Neuronal stem cell (in vitro differentiated cells): ENCODE results near the gene CPSF4L.

Experiments used
- DNase-seq: peaks from one replicate; pipeline ENCODE4 v3.0.0-alpha.2; 2013; ENCODE audit warnings: low spot score
- H2AFZ ChIP-seq: one replicate; pipeline ENCODE4 v1.6.1; 2013; ENCODE audit warnings: mild to moderate bottlenecking, low read length, inconsistent platforms
- H2AK5ac ChIP-seq: 2 replicates; pipeline ENCODE4 v1.6.1; 2013; ENCODE audit warnings: low read depth, mild to moderate bottlenecking, inconsistent platforms, low read length, moderate library complexity, mixed read lengths
- H2BK120ac ChIP-seq: 2 replicates; pipeline ENCODE4 v1.6.1; 2013; ENCODE audit warnings: low read depth, mild to moderate bottlenecking, inconsistent platforms, low read length, moderate library complexity, mixed read lengths
- H2BK12ac ChIP-seq: one replicate; pipeline ENCODE4 v1.6.1; 2013; ENCODE audit warnings: low read length, inconsistent platforms
- H2BK15ac ChIP-seq: 2 replicates; pipeline ENCODE4 v1.6.1; 2013; ENCODE audit warnings: mild to moderate bottlenecking, low read length, inconsistent platforms, mixed read lengths
- H2BK5ac ChIP-seq: one replicate; pipeline ENCODE4 v1.6.1; 2013; ENCODE audit warnings: inconsistent platforms, mild to moderate bottlenecking, low read length, moderate library complexity
- H3K14ac ChIP-seq: one replicate; pipeline ENCODE4 v1.6.1; 2013; ENCODE audit warnings: low read length, inconsistent platforms
- H3K18ac ChIP-seq: 2 replicates; pipeline ENCODE4 v1.6.1; 2013; ENCODE audit warnings: low read length, inconsistent platforms
- H3K23ac ChIP-seq: 2 replicates; pipeline ENCODE4 v1.6.1; 2013; ENCODE audit warnings: low read depth, mild to moderate bottlenecking, mixed read lengths, low read length, inconsistent platforms; ENCODE audit not compliant: poor library complexity
- H3K27ac ChIP-seq: replicated peaks from 3 replicates; pipeline ENCODE4 v1.5.1; 2013; ENCODE audit warnings: low read length, inconsistent platforms
- H3K27me3 ChIP-seq, 3 experiments: 2 replicates each; pipeline ENCODE4 v1.6.1; 2013; ENCODE audit warnings: low read length in 3 of 3, mild to moderate bottlenecking in 2 of 3, inconsistent platforms in 1 of 3, low read depth in 1 of 3, mixed read lengths in 1 of 3, moderate library complexity in 1 of 3; ENCODE audit not compliant: control insufficient read depth in 3 of 3, insufficient read depth in 3 of 3
- H3K36me3 ChIP-seq, 2 donors: replicated peaks in 1 of 2; 2 replicates each; pipeline ENCODE4 v1.6.1; 2013; ENCODE audit warnings: low read length in 2 of 2; ENCODE audit not compliant: control insufficient read depth in 2 of 2, insufficient read depth in 2 of 2
- H3K4ac ChIP-seq: 2 replicates; pipeline ENCODE4 v1.6.1; 2013; ENCODE audit warnings: inconsistent platforms, mild to moderate bottlenecking, low read length, moderate library complexity
- H3K4me1 ChIP-seq, 2 donors: 1 replicate in 1 of 2; 2 replicates in 1 of 2; pipeline ENCODE4 v1.6.1; 2013; ENCODE audit warnings: low read length in 2 of 2, low read depth in 1 of 2; ENCODE audit not compliant: control insufficient read depth in 2 of 2, insufficient read depth in 1 of 2
- H3K4me2 ChIP-seq: one replicate; pipeline ENCODE4 v1.6.1; 2013; ENCODE audit warnings: mild to moderate bottlenecking, low read length, inconsistent platforms; ENCODE audit not compliant: insufficient read depth, poor library complexity, severe bottlenecking
- H3K4me3 ChIP-seq, 2 donors: 2 replicates each; pipeline ENCODE4 v1.5.1; 2013; ENCODE audit warnings: low read length in 2 of 2, mild to moderate bottlenecking in 2 of 2, inconsistent platforms in 1 of 2, moderate library complexity in 1 of 2
- H3K79me1 ChIP-seq: one replicate; pipeline ENCODE4 v1.6.1; 2013; ENCODE audit warnings: low read depth, mild to moderate bottlenecking, inconsistent platforms, low read length, moderate library complexity
- H3K9ac ChIP-seq: one replicate; pipeline ENCODE4 v1.6.1; 2013; ENCODE audit warnings: mild to moderate bottlenecking, low read depth, low read length, inconsistent platforms; ENCODE audit not compliant: poor library complexity
- H3K9me3 ChIP-seq, 2 donors: replicated peaks in 1 of 2; 2 replicates each; pipeline versions ENCODE3 to v1.6.1; 2013; ENCODE audit warnings: low read length in 2 of 2, mild to moderate bottlenecking in 2 of 2, inconsistent platforms in 1 of 2, low read depth in 1 of 2, mixed read lengths in 1 of 2, moderate library complexity in 1 of 2; ENCODE audit not compliant: control insufficient read depth in 2 of 2, insufficient read depth in 1 of 2
- H4K8ac ChIP-seq: one replicate; pipeline ENCODE4 v1.6.1; 2013; ENCODE audit warnings: low read depth, mild to moderate bottlenecking, inconsistent platforms, low read length, moderate library complexity
- H4K91ac ChIP-seq: one replicate; pipeline ENCODE4 v1.6.1; 2013; ENCODE audit warnings: low read length, low read depth, mild to moderate bottlenecking, inconsistent platforms; ENCODE audit not compliant: poor library complexity
- WGBS, 2 donors: extraction: QIAGEN DNeasy Blood & Tissue Kit; methylation state at CpG; one replicate each; pipeline ENCODE4 v1.1.7; 2013; ENCODE audit warnings: missing lambda C conversion rate in 2 of 2, mixed read lengths in 1 of 2; ENCODE audit not compliant: insufficient read length in 2 of 2, insufficient replicate concordance in 1 of 2; ENCODE audit errors: extremely low coverage in 2 of 2; 5-methylcytosine and 5-hydroxymethylcytosine counted together

CPSF4L gene

DNA sequence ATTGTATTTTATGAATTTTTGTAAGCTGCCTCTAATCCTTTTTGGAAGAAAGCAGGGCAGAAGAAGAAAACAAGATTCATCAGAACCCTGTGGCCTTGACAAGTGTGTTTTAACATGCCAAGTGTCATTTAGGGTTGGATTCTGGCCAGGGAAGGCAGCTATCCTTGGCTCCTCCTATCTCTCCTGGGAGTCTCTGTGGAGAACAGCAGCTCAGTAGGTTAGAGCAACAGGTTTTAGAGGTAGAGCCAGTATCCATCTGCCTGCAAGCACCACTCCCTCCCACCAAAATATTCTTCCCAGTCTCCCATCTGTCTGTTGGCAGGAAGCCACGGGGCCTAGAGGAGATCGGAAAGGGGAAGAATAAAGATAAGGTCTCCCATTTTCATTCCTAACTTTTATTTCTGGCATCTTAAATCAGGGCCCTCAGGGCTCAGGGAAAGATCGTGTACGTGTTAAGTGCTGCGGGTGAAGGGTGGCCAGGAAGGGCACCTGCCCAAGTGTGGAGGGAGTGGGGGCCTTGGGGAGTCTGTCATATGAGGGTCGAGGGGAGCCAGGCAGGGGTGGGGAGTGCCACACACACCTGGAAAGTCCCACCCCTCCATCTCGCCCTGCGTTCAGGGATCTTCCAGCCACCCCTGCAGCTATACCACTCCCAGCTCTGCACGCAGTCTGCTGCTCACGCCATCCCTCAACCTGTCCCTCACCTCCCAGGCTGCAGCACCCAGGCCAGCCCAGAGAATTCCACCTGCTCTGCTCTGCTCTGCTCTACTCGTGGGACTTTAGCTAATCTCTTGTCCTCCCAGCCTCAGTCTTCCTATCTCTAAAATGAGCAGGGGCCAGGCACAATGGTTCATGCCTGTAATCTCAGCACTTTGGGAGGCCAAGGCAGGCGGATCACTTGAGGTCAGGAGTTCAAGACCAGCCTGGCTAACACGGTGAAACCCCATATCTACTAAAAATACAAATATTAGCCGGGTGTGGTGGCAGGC lies 17.1 kb upstream of the CPSF4L start:
- Histone ChIP-seq H3K4ac (no peak overlapping the region), H2BK12ac (peak overlapping the region; percentile 30), H2BK5ac (no peak overlapping the region), H4K8ac (no peak overlapping the region), H3K79me1 (peaks cover 4% of the 10 kb centered on the region), H3K27me3 (no peaks in the 10 kb centered on the region), H3K4me1 (peaks cover 5 to 15% of the 10 kb centered on the region in 2 donors), H3K14ac (no peak overlapping the region), H3K9ac (peak overlapping the region; percentile 21), H2BK120ac (no peak overlapping the region), H3K4me3 (no peak overlapping the region), H4K91ac (no peak overlapping the region), H3K4me2 (no peak overlapping the region), H2AK5ac (peak overlapping the region; percentile 53), H3K36me3 (no peaks in the 10 kb centered on the region), H3K18ac (peak overlapping the region; percentile 52), H3K9me3 (no peaks in the 10 kb centered on the region), H2AFZ (no peak overlapping the region), H3K23ac (peak overlapping the region; percentile 65), H2BK15ac (no peak overlapping the region), H3K27ac (no peak overlapping the region)
- DNase-seq, result no peak
- WGBS, 2 donors, result no CpG with 5 or more reads among the region's 14 CpGs

DNA sequence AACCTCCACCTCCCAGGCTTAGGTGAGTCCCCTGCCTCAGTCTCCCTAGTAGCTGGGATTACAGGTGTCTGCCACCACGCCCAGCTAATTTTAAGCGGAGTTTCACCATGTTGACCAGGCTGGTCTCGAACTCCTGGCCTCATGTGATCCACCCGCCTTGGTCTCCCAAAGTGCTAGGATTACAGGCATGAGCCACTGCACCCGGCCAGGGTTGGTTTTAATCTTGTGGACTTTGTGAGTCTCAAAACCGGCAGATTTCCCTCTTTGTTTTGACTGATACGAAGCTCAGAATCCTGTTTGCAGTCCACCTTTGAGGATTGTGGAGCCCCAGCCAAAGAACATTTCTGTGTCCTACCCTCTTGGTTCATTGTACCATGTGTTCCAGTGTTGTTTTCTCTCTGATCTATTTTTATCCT lies 16.4 kb upstream of the CPSF4L start:
- Histone ChIP-seq H2AFZ (no peak overlapping the region), H2BK5ac (no peak overlapping the region), H2BK120ac (no peak overlapping the region), H3K4me3 (no peak overlapping the region), H3K4ac (no peak overlapping the region), H3K4me1 (peaks cover 0 to 10% of the 10 kb centered on the region in 2 donors), H3K9ac (no peak overlapping the region), H3K27me3 (no peaks in the 10 kb centered on the region), H3K18ac (no peak overlapping the region), H4K8ac (no peak overlapping the region), H3K36me3 (no peaks in the 10 kb centered on the region), H4K91ac (no peak overlapping the region), H3K23ac (no peak overlapping the region), H2BK15ac (no peak overlapping the region), H3K14ac (no peak overlapping the region), H3K27ac (no peak overlapping the region), H3K4me2 (no peak overlapping the region), H2BK12ac (no peak overlapping the region), H2AK5ac (no peak overlapping the region), H3K9me3 (no peaks in the 10 kb centered on the region), H3K79me1 (peaks cover 1% of the 10 kb centered on the region)
- WGBS, 2 donors, result no CpG with 5 or more reads among the region's 7 CpGs
- no peak for DNase-seq

DNA sequence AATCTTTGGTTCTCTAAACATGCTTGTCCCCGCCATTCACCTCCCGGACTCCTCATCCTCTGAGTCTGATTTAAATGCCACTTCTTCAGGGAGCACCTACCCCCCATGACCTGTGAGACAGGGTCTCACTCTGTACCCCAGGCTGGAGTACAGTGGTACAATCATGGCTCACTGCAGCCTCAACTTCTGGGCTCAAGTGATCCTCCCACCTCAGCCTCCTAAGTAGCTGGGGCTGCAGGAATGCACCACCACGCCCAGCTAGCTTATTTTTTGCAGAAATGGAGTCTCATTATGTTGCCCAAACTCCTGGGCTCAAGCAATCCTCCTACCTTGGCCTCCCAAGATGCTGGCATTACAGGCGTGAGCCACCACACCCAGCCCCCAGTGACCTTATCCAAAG lies 12.8 kb upstream of the CPSF4L start:
- Histone ChIP-seq H3K36me3 (no peaks in the 10 kb centered on the region), H3K79me1 (no peaks in the 10 kb centered on the region), H3K14ac (no peak overlapping the region), H2BK5ac (no peak overlapping the region), H4K8ac (no peak overlapping the region), H3K4me1 (peaks cover 0 to 3% of the 10 kb centered on the region in 2 donors), H2BK120ac (no peak overlapping the region), H3K23ac (no peak overlapping the region), H2BK12ac (no peak overlapping the region), H3K27ac (no peak overlapping the region), H2AK5ac (peak overlapping the region; percentile 22), H2BK15ac (no peak overlapping the region), H3K4me2 (no peak overlapping the region), H4K91ac (no peak overlapping the region), H3K4me3 (no peak overlapping the region), H3K18ac (no peak overlapping the region), H3K4ac (no peak overlapping the region), H3K27me3 (no peaks in the 10 kb centered on the region), H2AFZ (no peak overlapping the region), H3K9me3 (peaks cover 0 to 3% of the 10 kb centered on the region in 2 donors), H3K9ac (no peak overlapping the region)
- no peak for DNase-seq
- WGBS, 2 donors, result no CpG with 5 or more reads among the region's 4 CpGs

DNA sequence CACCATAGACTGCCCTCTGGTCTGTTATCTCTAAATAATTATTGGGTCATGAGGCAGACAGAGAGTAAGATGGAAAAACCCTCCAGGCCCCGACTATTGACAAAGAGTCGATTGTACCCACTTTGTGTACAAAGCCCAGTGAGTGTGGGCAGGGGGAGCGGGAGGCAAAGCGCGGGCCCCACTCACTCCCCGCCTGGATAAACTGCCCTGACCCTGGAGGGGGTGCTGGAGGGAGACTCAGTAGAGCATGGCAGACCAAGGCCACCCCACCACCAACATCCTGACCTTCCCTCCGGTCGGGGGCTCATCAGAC lies 11.2 kb upstream of the CPSF4L start:
- Histone ChIP-seq H2BK120ac (no peak overlapping the region), H3K27ac (no peak overlapping the region), H4K91ac (no peak overlapping the region), H3K23ac (no peak overlapping the region), H3K36me3 (no peaks in the 10 kb centered on the region), H3K4me3 (no peak overlapping the region), H2AFZ (peak overlapping the region; percentile 17), H3K4me1 (peaks cover 2 to 5% of the 10 kb centered on the region in 2 donors), H2BK12ac (peak overlapping the region; percentile 90), H2AK5ac (no peak overlapping the region), H3K79me1 (no peaks in the 10 kb centered on the region), H3K14ac (no peak overlapping the region), H3K4ac (no peak overlapping the region), H3K27me3 (no peaks in the 10 kb centered on the region), H3K4me2 (no peak overlapping the region), H3K9ac (no peak overlapping the region), H3K9me3 (peaks cover 0 to 3% of the 10 kb centered on the region in 2 donors), H2BK5ac (no peak overlapping the region), H2BK15ac (no peak overlapping the region), H3K18ac (peak overlapping the region; percentile 85), H4K8ac (no peak overlapping the region)
- DNase-seq, result no peak
- WGBS, 2 donors, result no CpG with 5 or more reads among the region's 8 CpGs
